Choroid plexus epithelial cell (primary cell): ENCODE results near the gene LCLAT1.
A peak's percentile ranks its signal among the peaks of the same experiment; 100 is the strongest.

ENCODE experiments used
- DNase-seq: peaks from one replicate; pipeline ENCODE4 v3.0.0-alpha.2; 2010; ENCODE audit warnings: low read depth
- H3K4me3 ChIP-seq: 2 replicates; pipeline ENCODE4 v1.5.1; 2011; ENCODE audit warnings: low read depth, mild to moderate bottlenecking, control low read depth, low read length, moderate library complexity
- TF ChIP-seq, protein P1 (sequence below): conservative IDR thresholded peaks from 2 replicates; pipeline ENCODE4 v1.5.1; 2011; ENCODE audit warnings: low read depth, mild to moderate bottlenecking, control low read depth, inconsistent platforms, low read length, moderate library complexity

LCLAT1 gene

DNA sequence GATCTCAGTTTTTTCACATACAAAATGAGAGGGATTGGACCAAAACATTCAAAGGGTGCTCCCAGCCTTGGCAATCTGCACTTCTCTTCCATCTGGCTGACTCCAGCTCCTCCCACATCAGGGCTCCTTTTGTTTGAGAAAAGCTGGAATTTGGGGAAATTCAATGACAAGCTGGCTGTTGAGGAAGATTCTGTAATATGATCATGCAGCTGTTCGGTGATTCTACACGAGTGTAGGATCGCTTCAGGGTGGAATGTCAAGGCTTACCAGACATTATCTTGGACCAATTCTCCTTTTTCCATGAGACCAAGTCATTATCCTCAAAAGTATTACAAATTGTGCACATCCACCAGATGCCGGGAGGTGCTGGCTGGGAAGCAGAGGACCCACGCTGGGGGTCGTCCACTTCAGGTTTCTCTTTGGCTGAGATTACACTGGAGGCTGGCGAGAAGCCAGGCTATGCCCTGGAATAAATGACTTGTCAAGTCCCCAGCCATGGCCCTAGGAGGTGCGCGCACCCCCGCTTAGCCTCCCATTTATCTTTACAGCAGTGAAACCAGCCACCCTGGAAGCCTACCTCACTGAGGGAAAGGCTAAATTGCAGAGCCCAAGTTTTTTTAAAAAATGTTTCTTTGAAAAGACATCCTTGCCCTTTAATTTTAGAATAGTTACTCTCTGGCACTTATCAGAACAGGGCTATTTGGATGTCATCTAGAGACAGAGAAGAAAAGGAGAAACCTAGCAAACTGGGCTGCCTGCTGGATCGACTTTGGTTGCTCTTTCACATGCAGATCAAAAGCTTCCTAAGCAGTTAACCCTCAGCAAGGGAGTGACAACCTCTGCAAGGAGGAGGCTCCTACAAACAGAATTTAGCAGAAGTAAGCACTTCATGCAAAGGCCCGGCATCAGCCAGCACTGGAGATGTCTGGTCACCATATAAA lies 42.5 kb upstream of the LCLAT1 start:
- DNase-seq, result no peak
- no peak overlapping the region for H3K4me3 ChIP-seq
- TF ChIP-seq, protein P1, sequence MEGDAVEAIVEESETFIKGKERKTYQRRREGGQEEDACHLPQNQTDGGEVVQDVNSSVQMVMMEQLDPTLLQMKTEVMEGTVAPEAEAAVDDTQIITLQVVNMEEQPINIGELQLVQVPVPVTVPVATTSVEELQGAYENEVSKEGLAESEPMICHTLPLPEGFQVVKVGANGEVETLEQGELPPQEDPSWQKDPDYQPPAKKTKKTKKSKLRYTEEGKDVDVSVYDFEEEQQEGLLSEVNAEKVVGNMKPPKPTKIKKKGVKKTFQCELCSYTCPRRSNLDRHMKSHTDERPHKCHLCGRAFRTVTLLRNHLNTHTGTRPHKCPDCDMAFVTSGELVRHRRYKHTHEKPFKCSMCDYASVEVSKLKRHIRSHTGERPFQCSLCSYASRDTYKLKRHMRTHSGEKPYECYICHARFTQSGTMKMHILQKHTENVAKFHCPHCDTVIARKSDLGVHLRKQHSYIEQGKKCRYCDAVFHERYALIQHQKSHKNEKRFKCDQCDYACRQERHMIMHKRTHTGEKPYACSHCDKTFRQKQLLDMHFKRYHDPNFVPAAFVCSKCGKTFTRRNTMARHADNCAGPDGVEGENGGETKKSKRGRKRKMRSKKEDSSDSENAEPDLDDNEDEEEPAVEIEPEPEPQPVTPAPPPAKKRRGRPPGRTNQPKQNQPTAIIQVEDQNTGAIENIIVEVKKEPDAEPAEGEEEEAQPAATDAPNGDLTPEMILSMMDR, result no peak

DNA sequence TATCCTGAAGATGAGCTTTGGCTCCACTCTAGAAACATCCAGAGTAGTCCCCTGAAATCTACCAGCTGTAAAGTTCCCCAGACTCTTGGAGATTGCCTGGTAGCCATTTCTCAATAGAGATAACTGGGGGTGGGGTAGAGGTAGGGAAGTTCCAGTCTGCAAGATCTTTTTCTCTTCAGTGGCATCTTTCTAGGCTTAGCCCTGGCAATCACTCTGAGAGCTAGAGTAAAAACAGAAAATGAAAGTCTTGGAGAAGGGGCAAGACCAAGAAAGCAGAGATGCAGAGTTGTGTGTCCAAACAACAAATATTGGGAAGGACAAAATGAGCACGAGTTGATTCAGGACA lies 41.8 kb upstream of the LCLAT1 start:
- no peak for DNase-seq
- H3K4me3 ChIP-seq, result no peak overlapping the region
- TF ChIP-seq, protein P1, result no peak

DNA sequence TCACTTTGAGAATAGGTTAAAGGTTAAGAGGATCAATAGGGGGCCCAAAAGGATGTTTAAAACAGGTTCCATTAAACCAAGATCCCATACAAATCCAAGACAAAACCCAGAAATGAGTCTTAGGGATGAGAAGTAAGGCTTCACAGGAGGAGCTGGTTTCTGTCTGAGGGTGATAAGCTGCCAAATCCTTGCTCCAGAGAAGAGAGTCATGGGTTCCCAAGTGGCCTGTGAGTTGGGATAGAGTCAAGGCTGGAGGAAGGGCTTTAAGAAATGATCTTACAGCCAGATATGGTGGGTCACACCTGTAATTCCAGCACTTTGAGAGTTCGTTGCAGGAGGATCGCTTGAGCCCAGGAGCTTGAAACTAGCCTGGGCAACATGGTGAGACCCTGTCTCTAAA lies 40.2 kb upstream of the LCLAT1 start:
- TF ChIP-seq, protein P1, result no peak
- DNase-seq, result no peak
- no peak overlapping the region for H3K4me3 ChIP-seq

DNA sequence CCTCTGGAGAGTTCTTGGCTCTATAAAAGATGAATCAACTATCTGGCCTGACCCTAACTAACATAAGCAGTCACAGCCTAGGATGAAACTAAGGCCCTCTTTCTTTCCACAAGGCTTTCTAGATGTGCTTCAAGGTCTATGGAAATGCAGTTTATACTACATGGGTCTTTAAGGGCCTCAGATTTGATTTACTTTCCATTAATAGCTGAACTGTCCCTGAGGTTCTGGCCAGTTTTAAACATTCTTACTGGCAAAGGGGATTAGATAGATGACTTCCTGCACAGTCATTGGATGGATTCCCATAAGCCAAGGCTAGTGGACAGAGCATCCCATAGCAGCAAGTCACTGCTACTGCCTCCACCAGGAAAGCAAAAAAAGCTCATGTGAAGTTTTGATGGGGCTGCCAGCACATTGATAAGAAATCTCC lies 38.1 kb upstream of the LCLAT1 start:
- TF ChIP-seq, protein P1, result no peak
- no peak overlapping the region for H3K4me3 ChIP-seq
- DNase-seq, result no peak

- TF ChIP-seq, protein P1, result no peak
- H3K4me3 ChIP-seq, result no peak overlapping the region
- DNase-seq, result peak; percentile 58
Observed at GRCh38 chr2:30410217-30410616, 36.8 kb upstream of the LCLAT1 start.

DNA sequence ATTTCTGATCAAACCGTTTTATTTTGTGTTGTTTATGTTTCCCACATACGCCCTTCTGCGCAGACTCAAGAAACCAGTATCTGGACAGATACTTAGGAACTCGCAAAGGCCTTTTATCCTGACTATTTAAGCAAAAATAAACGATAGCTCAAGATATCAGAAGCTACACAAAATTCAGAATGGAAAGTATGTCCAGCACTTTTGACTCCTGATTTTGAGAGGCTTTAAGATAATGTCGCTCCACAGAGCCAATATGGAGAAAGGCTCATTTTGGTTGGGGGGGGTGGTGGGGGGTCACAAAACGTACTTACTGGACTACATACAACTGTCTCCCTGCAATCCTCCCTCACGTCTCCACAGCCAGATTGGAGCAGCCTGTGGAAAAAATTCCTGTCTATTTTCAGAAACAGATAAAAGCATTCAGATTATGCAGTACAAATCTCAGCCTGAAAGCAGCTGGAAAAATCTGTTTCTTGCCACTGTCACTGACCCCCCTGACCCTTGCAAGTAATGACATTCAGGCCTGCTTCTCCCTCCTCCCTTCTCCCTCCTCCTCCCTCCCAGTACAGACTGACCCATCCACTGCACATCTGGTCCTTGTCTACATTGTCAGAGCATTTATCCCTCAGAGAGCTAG lies 34.9 kb upstream of the LCLAT1 start:
- DNase-seq, result no peak

More for the DNA sequence above, 34.9 kb upstream of the LCLAT1 start:
- TF ChIP-seq, protein P1, result no peak
- no peak overlapping the region for H3K4me3 ChIP-seq
